Measurements from ENCODE around the gene MMP11.

MMP11 gene

DNA sequence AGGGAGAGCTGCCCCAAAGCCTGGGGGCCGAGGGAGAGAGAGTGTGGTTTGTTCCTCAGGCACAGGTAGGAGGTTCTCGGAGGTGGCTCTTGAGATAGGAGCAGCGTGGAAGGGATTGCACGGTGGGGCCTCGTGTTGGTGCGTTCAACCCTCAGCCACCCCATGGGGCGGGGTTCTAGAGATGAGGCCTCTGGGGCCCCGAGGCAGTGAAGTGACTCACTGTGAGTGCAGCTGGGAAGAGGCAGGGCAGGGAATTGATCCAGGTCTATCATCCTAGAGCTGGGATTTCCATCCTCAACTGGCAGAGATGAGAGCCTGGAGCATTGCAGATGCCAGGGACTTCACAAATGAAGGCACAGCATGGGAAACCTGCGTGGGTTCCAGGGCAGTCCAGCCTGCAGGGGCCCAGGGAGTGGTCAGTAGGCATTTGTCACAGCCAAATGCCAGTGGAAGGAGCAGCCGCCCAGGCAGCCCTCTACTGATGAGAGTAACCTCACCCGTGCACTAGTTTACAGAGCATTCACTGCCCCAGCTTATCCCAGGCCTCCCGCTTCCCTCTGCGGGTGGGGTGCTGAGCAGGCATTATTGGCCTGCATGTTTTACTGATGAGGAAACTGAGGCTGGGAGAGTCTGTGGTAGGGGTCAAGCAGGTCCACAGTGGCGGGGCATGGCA, 9.0 kb downstream of the MMP11 start:
- DNase-seq: no peak

DNA sequence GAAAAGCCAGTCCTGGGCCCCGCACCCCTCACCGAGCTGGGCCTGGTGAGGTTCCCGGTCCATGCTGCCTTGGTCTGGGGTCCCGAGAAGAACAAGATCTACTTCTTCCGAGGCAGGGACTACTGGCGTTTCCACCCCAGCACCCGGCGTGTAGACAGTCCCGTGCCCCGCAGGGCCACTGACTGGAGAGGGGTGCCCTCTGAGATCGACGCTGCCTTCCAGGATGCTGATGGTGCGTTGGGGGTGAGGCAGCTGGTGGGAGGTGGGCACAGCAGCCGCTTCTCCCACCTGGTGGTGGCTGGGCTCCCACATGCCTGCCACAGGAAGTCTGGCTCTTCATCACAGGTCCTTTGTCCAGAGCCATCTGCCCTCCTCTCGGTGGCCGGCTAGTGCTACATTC, 9.6 kb downstream of the MMP11 start:
- DNase-seq: no peak

DNA sequence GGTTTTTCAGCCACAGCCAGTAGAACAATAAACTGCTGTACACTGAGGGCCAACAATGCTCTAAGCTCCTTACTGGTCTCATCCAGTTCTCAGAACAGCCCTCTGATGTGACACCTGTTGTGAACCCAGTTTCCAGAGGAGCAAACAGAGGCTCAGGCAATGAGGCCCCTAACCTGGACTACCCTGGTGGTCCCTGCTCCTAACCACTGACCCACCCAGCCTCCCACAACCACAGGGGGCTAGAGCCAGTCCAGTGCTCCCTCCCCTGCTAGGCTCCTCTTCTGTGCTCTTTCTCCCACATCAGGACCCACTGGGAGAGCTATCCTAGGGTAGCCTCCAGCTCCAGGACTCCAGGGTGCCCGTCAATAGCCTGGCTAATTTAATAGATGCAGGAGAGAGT, 10.1 kb downstream of the MMP11 start:
- DNase-seq: no peak

GRCh38 chr22:23783265-23784150, 10.9 kb downstream of the MMP11 start:
- no peak for DNase-seq

DNA sequence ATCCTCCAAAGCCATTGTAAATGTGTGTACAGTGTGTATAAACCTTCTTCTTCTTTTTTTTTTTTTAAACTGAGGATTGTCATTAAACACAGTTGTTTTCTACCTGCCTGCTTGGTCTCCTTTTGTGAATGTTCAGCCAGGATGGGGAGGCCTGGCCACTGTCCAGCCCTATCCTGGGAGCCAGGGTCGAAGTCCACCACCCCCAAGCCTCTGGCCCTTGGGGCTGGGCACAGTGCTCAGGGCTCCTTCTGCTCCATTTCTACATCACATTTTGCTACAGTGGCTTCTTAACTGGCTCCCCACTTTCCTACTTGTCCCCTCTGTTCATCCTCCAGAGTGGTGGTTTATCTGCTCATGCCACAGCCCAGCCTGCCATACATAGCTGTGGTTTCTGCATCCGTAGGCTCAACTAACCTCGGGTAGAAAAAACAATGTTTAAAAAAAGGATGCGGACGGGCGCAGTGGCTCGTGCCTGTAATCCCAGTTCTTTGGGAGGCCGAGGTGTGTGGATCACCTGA, 11.6 kb downstream of the MMP11 start:
- DNase-seq: no peak

DNA sequence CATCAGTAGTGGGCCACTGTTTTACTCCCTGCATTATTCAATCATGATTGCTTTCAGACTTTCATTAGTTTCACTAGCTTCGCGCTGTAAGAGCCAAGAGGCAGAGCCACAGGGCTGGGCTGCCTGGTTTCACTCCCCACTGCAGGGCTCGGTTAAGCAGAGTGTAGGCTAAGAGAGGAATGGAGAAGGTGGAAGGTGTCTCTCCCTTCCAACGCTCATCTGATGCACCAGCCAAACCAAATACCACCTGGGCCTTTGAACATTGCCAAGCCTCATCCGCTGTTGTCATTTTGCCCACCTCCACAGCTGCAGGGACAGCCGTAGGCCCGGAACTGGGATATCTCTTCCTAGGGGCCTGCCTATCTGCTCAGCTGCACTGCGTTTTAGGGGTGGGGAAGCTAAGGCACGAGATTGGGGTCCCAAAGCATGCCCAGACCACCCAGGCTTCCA, 13.6 kb downstream of the MMP11 start:
- no peak for DNase-seq

GRCh38 chr22:23786752-23787599, 14.3 kb downstream of the MMP11 start, which contains the start of gene SMARCB1:
SMARCB1 (plus strand) TSS chr22:23786966; CDS start chr22:23787170, 204 bp downstream.
- peak; percentile 86 for DNase-seq

DNA sequence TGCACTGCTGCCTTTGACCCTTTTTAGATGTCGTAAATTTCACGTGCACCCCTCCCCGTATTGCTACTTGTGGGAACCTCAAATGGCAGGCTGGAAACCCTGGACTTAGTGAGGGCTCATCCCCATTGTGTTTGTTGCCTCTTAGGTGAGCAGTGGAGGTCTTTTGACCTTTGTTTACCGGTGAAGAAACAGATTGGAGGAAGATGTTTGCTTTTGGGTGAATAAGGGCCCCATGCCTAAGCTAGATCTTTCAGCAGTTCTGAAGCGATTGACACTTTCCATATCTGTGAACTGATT, 14.9 kb downstream of the MMP11 start:
- DNase-seq: no peak

DNA sequence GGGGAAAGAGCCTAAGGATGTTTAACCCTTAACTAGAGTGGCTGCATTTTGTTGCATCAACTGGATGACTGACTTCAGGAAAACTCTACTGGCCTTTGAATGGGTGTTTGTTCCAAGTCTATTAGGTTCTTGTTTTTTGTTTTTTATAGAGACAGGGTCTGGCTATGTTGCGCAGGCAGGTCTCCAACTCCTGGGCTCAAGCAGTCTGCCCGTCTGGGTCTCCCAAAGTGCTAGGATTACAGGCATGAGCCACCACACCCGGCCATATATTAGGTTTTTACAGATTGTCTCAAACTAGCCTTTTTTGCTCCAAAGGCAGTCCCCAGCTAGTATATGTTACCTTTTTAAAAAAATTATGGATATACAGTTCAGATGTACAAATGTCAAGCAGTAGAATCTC, 15.3 kb downstream of the MMP11 start:
- no peak for DNase-seq

GRCh38 chr22:23789121-23789520, 16.5 kb downstream of the MMP11 start:
- DNase-seq: no peak

- no peak for DNase-seq
These were observed 17.0 kb downstream of the MMP11 start for GRCh38 chr22:23789638-23790037.

DNA sequence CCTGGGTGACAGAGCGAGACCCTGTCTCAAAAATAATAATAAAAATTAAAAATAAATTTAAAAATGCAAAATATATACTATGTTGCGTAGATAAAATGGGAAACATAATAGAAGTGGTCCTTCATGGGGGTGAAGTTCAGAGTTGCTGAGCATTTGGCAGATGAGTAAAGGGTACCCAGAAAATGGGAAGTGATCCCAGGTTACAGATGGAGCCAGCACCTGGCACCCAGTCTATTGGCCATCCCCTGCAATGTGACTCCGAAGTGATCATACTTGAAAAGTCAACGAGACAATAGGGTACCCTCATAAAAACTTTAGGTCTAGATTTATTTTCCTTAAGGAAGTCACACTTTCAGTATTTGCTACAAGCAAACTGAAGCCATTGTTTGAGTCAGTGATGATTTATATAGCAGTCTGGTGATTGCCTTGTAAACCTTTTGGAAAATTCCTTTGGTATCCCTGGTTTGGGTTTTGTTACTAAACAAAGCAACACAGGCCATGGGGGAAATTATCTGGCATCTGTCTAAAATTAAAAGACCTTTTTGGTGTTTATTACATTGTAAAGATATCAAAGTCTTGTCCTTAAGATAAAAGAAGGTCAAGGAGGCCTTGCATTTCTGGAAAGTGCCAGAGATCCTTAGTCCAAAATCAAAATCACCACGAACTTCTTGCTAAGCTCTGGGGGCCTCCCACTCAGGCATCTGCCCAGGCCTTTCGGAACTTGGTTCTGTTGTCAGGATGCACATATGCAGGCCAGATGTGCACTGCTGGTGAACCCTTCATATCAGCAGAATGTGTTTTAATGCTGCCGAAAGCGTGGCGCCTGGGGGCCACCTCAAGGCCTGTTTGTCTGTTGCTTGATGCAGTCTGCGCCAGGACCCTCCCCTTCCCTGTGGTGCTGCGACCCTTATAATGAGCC, 18.4 kb downstream of the MMP11 start:
- no peak for DNase-seq

DNA sequence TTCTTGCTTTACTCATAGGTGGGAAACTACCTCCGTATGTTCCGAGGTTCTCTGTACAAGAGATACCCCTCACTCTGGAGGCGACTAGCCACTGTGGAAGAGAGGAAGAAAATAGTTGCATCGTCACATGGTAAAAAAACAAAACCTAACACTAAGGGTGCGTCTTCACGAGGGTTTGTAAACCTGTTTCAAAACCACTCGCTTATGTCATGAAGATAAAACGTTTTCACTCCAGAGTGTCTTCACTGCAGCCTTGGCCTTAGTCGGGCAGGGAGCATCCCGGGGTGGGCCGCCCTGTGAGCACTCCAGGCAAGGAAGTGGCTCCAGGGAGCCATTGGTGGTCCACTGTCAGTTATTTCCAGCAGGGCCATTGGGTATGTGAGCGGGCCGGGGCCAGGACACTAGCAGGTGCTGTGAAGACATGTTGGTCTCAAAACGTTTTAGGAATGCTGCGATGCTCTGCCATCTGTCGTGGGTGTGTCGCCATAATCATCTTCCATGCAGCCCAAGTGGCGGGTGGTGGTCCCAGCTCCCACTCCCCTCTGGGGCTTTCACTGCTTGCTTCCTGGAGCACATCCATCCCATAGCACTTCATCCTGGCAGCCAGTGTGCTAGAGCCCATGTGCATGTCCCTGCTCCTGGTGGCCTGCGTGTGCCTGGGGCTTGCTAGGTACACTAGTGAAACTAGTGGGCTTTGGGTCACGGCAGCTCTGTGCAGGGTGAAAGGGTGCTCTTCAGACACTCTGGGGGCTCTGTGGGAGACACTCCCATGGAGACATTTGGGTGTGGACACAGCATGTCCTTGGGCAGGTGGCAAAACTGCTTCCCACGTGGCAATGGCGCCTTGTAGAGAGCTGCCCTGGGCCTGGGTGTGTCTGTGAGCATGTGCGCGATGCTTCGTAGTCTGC, 19.3 kb downstream of the MMP11 start:
- no peak for DNase-seq

- DNase-seq: no peak
These were observed 20.7 kb downstream of the MMP11 start for GRCh38 chr22:23793326-23793725.

- DNase-seq: no peak
These were observed 23.8 kb downstream of the MMP11 start for GRCh38 chr22:23796461-23796860.

GRCh38 chr22:23800297-23801237, 27.9 kb downstream of the MMP11 start:
- no peak for DNase-seq

- no peak for DNase-seq
These were observed 28.7 kb downstream of the MMP11 start for GRCh38 chr22:23801238-23801821.

GRCh38 chr22:23801886-23802377, 29.3 kb downstream of the MMP11 start:
- no peak for DNase-seq

Measured in activated effector memory CD4-positive, alpha-beta T cell treated with Interleukin-2 at 50 U/mL for 16 hours (primary cell).